ENCODE data around the gene BBC3. TPM values are rescaled to one million over a fixed set of nuclear protein-coding genes. Genes with fewer than 3 reads are reported as not detected.
"Not testable (repeated sequence)": the region's sequence is repeated elsewhere in the genome, so short reads cannot be mapped to it uniquely, and the experiment has no call there.

Gene BBC3
- total RNA-seq, 1 donor from 2014 or later: 18.6 TPM

DNA sequence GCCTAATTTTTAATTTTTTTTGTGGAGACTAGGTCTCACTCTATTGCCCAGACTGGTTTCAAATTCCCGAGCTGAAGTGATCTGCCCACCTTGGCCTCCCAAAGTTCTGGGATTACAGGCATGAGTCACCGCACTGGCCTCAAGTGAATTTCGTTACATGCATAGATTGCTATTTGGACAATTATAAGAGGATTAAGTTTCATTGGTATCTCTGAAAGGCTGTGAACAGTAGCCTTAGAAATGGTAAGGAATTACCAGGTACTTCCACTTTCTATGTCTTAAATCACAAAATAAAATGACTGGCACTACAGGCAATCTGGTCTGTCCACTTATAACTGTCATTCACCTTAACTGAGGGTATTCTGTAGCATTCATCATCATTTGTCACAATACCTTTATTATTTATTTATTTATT, 22.5 kb upstream of the BBC3 start:
- Mint-ChIP-seq H3K9me3 (ENCODE audit: unreplicated experiment) (no peaks in the 10 kb centered on the region), H3K4me3 (ENCODE audit: unreplicated experiment) (no peak overlapping the region), H3K27ac (ENCODE audit: unreplicated experiment) (no peak overlapping the region), H3K36me3 (ENCODE audit: low read depth, unreplicated experiment) (peaks cover 7% of the 10 kb centered on the region), H3K27me3 (ENCODE audit: unreplicated experiment) (peaks cover 11% of the 10 kb centered on the region), H3K4me1 (ENCODE audit: unreplicated experiment) (peaks cover 11% of the 10 kb centered on the region)
- no peak for DNase-seq (ENCODE audit: low spot score)
- TF ChIP-seq, protein P1, sequence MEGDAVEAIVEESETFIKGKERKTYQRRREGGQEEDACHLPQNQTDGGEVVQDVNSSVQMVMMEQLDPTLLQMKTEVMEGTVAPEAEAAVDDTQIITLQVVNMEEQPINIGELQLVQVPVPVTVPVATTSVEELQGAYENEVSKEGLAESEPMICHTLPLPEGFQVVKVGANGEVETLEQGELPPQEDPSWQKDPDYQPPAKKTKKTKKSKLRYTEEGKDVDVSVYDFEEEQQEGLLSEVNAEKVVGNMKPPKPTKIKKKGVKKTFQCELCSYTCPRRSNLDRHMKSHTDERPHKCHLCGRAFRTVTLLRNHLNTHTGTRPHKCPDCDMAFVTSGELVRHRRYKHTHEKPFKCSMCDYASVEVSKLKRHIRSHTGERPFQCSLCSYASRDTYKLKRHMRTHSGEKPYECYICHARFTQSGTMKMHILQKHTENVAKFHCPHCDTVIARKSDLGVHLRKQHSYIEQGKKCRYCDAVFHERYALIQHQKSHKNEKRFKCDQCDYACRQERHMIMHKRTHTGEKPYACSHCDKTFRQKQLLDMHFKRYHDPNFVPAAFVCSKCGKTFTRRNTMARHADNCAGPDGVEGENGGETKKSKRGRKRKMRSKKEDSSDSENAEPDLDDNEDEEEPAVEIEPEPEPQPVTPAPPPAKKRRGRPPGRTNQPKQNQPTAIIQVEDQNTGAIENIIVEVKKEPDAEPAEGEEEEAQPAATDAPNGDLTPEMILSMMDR (IDR thresholded peaks at IDR 0.05; ENCODE audit: unreplicated experiment): no peak

DNA sequence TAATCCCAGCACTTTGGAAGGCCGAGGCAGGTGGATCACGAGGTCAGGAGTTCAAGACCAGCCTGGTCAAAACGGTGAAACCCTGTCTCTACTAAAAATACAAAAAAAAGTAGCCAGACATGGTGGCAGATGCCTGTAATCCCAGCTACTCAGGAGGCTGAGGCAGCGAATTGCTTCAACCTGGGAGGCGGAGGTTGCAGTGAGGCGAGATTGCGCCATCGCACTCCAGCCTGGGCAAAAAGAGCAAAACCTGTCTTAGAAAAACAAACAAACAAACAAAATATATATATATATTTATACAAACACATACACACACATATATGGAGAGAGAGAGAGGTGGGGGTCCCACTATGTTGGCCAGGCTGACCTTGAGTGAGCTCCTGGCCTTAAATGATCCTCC, 22.0 kb upstream of the BBC3 start:
- not testable (repeated sequence) for DNase-seq (ENCODE audit: low spot score); H3K36me3 Mint-ChIP-seq (ENCODE audit: low read depth, unreplicated experiment); H3K9me3 Mint-ChIP-seq (ENCODE audit: unreplicated experiment); H3K27ac Mint-ChIP-seq (ENCODE audit: unreplicated experiment); H3K4me3 Mint-ChIP-seq (ENCODE audit: unreplicated experiment); H3K4me1 Mint-ChIP-seq (ENCODE audit: unreplicated experiment)
- peaks cover 10% of the 10 kb centered on the region for H3K27me3 Mint-ChIP-seq (ENCODE audit: unreplicated experiment)

- Mint-ChIP-seq H3K4me3 (ENCODE audit: unreplicated experiment) (no peak overlapping the region), H3K27ac (ENCODE audit: unreplicated experiment) (no peak overlapping the region), H3K4me1 (ENCODE audit: unreplicated experiment) (peaks cover 19% of the 10 kb centered on the region), H3K36me3 (ENCODE audit: low read depth, unreplicated experiment) (peaks cover 11% of the 10 kb centered on the region), H3K27me3 (ENCODE audit: unreplicated experiment) (peaks cover 8% of the 10 kb centered on the region), H3K9me3 (ENCODE audit: unreplicated experiment) (no peaks in the 10 kb centered on the region)
- peak; percentile 78 for DNase-seq (ENCODE audit: low spot score)
- TF ChIP-seq, protein P1 (IDR thresholded peaks at IDR 0.05; ENCODE audit: unreplicated experiment): peak; percentile 96
These were observed 16.4 kb upstream of the BBC3 start for GRCh38 chr19:47247308-47247990.

DNA sequence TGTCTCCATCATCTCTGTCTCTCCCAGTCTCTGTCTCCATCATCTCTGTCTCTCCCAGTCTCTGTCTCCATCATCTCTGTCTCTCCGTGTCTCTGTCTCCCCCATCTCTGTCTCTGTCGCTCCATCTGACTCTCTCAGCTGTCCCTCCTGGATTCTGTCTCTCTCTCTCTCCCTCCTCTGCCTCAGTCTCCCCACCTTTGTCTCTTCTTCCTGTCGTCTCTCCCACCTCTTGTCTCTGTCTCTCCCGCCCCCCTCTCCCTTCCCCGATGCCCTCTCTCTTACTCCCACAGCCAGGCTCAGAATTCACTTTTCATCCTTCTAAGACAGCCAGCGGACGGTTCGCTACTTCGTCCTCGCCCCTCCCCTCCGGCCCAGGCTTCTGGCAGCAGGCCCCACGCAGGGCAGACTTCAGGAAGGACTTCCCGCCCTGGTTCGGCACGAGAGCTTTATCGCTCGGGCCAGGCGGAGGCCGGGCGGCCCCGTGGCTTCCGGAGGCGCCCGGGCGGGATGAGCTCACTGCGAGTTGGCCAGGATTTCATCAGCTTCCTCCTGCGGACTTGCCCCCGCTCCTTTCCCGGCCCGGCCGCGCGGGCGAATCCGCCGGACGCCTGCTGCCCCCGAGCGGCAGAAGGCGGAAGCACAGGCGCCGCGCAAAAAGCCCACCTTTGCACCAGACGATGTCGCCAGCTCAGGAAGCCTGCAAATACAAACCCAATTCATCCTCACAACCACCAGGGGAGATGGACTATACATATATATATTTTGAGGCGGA, 13.0 kb upstream of the BBC3 start:
- Mint-ChIP-seq H3K27me3 (ENCODE audit: unreplicated experiment) (peaks cover 10% of the 10 kb centered on the region), H3K4me3 (ENCODE audit: unreplicated experiment) (peak overlapping the region; percentile 79), H3K27ac (ENCODE audit: unreplicated experiment) (peak overlapping the region; percentile 77), H3K4me1 (ENCODE audit: unreplicated experiment) (peaks cover 19% of the 10 kb centered on the region), H3K9me3 (ENCODE audit: unreplicated experiment) (no peaks in the 10 kb centered on the region), H3K36me3 (ENCODE audit: low read depth, unreplicated experiment) (peaks cover 13% of the 10 kb centered on the region)
- peak; percentile 99 for DNase-seq (ENCODE audit: low spot score)
- TF ChIP-seq, protein P1 (IDR thresholded peaks at IDR 0.05; ENCODE audit: unreplicated experiment): peak; percentile 96

DNA sequence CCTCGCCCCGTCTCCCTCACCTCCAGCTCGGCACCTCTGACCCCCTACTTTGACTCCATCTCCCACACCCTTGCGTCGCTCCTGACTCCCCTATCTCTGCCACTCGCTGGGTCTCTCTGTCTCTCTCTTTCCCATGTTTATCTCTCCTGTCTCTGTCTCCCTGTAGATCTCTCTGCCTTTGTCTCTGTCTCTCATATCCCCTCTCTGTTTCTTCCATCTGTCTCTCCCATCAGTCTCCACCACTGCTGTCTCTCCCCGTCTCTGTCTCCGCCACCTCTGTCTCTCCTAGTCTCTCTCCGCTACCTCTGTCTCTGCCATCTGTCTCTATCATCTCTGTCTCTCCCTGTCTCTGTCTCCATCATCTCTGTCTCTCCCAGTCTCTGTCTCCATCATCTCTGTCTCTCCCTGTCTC, 12.4 kb upstream of the BBC3 start:
- DNase-seq (ENCODE audit: low spot score): no peak
- H3K4me3 Mint-ChIP-seq (ENCODE audit: unreplicated experiment): peak overlapping the region; percentile 79
- peaks cover 21% of the 10 kb centered on the region for H3K4me1 Mint-ChIP-seq (ENCODE audit: unreplicated experiment)
- no peaks in the 10 kb centered on the region for H3K9me3 Mint-ChIP-seq (ENCODE audit: unreplicated experiment)
- H3K36me3 Mint-ChIP-seq (ENCODE audit: low read depth, unreplicated experiment): peaks cover 15% of the 10 kb centered on the region
- TF ChIP-seq, protein P1 (IDR thresholded peaks at IDR 0.05; ENCODE audit: unreplicated experiment): no peak
- H3K27ac Mint-ChIP-seq (ENCODE audit: unreplicated experiment): peak overlapping the region; percentile 77
- H3K27me3 Mint-ChIP-seq (ENCODE audit: unreplicated experiment): peaks cover 11% of the 10 kb centered on the region

Measured in endothelial cell (in vitro differentiated cells).